ENCODE results near the gene LSAMP. TPM values are rescaled to one million over a fixed set of nuclear protein-coding genes. Genes with fewer than 3 reads are reported as not detected.

The LSAMP gene
- total RNA-seq, 1 experiment from 2014 or later: 0.15 TPM

GRCh38 chr3:116069024-116069423 is 376.3 kb downstream of the LSAMP start:
- H3K27ac ChIP-seq (ENCODE audit: low read length): no peak overlapping the region
- intact Hi-C loops (cut with micrococcal nuclease): no loop called here
- H3K4me2 ChIP-seq (ENCODE audit: low read length): no peak overlapping the region
- no peak overlapping the region for H3K9ac ChIP-seq (ENCODE audit: low read length)
- no peaks in the 10 kb centered on the region for H3K27me3 ChIP-seq (ENCODE audit: low read length)
- ChIA-PET CTCF (no interaction called here), POLR2A (ENCODE audit: unreplicated experiment) (interaction anchor here (0.6 kb wide), 1 partner anchor 9 kb away, joined by 5 read pairs; no protein-coding TSS in a partner anchor)
- no peak for ATAC-seq
- H3K36me3 ChIP-seq (ENCODE audit: low read depth, low read length): no peaks in the 10 kb centered on the region
- H3F3A ChIP-seq (ENCODE audit: low read length, unreplicated experiment): no peaks in the 10 kb centered on the region
- H2AFZ ChIP-seq (ENCODE audit: low read length): no peak overlapping the region
- no TSS peak for BruUV-seq (replicated peaks)
- H3K9me2 ChIP-seq (replicated peaks; ENCODE audit: low read length): no peaks in the 10 kb centered on the region
- no peaks in the 10 kb centered on the region for H3K9me3 ChIP-seq (ENCODE audit: low read length)
- TF ChIP-seq, protein P1, sequence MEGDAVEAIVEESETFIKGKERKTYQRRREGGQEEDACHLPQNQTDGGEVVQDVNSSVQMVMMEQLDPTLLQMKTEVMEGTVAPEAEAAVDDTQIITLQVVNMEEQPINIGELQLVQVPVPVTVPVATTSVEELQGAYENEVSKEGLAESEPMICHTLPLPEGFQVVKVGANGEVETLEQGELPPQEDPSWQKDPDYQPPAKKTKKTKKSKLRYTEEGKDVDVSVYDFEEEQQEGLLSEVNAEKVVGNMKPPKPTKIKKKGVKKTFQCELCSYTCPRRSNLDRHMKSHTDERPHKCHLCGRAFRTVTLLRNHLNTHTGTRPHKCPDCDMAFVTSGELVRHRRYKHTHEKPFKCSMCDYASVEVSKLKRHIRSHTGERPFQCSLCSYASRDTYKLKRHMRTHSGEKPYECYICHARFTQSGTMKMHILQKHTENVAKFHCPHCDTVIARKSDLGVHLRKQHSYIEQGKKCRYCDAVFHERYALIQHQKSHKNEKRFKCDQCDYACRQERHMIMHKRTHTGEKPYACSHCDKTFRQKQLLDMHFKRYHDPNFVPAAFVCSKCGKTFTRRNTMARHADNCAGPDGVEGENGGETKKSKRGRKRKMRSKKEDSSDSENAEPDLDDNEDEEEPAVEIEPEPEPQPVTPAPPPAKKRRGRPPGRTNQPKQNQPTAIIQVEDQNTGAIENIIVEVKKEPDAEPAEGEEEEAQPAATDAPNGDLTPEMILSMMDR (conservative IDR thresholded peaks at IDR 0.05; ENCODE audit: low read depth, low read length): no peak
- TF ChIP-seq EZH2 (IDR thresholded peaks at IDR 0.05; ENCODE audit: low read length, unreplicated experiment): no peak
- TF ChIP-seq EZH2phosphoT487 (IDR thresholded peaks at IDR 0.05; ENCODE audit: borderline replicate concordance, low read length): no peak
- no peaks in the 10 kb centered on the region for H4K20me1 ChIP-seq (ENCODE audit: low read length)
- no peak for DNase-seq
- no peak overlapping the region for H3K4me3 ChIP-seq (ENCODE audit: low read length)
- H3K79me2 ChIP-seq (ENCODE audit: low read length): no peaks in the 10 kb centered on the region
- no peaks in the 10 kb centered on the region for H3K4me1 ChIP-seq (ENCODE audit: insufficient read depth, low read length)

DNA sequence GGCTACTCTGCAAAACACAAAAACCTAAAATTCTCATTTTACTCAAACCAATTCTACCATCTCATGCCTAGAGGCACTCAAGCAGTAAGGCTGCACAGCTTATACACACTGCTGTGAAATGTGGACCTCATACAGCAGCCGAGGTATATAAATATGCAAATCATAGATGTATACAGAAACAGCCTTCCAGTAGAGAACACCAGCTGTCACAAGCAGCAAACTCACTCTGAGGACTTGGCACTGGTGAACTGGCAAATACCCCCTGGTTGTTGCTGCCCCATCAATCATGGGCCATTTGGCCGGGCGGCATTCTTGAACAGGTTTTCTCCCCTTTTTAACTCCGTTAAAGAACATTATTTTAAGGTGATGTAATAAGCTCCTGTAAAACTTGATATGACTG is 378.0 kb downstream of the LSAMP start:
- ChIA-PET POLR2A (ENCODE audit: unreplicated experiment) (no interaction called here), CTCF (no interaction called here)
- no peaks in the 10 kb centered on the region for H3K79me2 ChIP-seq (ENCODE audit: low read length)
- no peaks in the 10 kb centered on the region for H3K27me3 ChIP-seq (ENCODE audit: low read length)
- H3K27ac ChIP-seq (ENCODE audit: low read length): no peak overlapping the region
- ATAC-seq (no peak), DNase-seq (no peak)
- H3K4me1 ChIP-seq (ENCODE audit: insufficient read depth, low read length): no peaks in the 10 kb centered on the region
- no peak for TF ChIP-seq EZH2 (IDR thresholded peaks at IDR 0.05; ENCODE audit: low read length, unreplicated experiment)
- TF ChIP-seq, protein P1 (conservative IDR thresholded peaks at IDR 0.05; ENCODE audit: low read depth, low read length): no peak
- TF ChIP-seq EZH2phosphoT487 (IDR thresholded peaks at IDR 0.05; ENCODE audit: borderline replicate concordance, low read length): no peak
- H3K9me3 ChIP-seq (ENCODE audit: low read length): no peaks in the 10 kb centered on the region
- no peak overlapping the region for H3K4me3 ChIP-seq (ENCODE audit: low read length)
- H3K9me2 ChIP-seq (replicated peaks; ENCODE audit: low read length): no peaks in the 10 kb centered on the region
- no peaks in the 10 kb centered on the region for H3F3A ChIP-seq (ENCODE audit: low read length, unreplicated experiment)
- H3K9ac ChIP-seq (ENCODE audit: low read length): no peak overlapping the region
- intact Hi-C loops (cut with micrococcal nuclease): no loop called here
- H3K36me3 ChIP-seq (ENCODE audit: low read depth, low read length): no peaks in the 10 kb centered on the region
- BruUV-seq (replicated peaks): no TSS peak
- H3K4me2 ChIP-seq (ENCODE audit: low read length): no peak overlapping the region
- H4K20me1 ChIP-seq (ENCODE audit: low read length): no peaks in the 10 kb centered on the region
- no peak overlapping the region for H2AFZ ChIP-seq (ENCODE audit: low read length)

DNA sequence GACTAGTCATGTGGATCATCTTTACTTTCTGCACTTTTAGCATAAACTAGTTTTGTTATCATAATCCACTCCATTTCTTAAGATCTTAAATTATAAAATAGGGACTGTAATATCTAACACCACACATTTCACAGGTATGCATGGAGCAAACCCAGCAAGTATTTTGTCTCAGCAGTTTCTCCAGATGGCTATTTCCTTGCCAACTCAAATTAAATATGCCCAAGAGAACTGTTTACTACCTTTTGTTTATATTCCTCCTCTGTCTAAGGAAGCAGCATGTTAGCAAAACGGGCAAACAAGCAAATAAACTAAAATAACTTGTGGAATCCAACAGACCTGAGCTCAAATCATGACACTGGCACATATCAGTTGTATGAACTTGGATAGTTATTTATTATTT is 379.8 kb downstream of the LSAMP start:
- Histone ChIP-seq H3K79me2 (ENCODE audit: low read length) (no peaks in the 10 kb centered on the region), H3K4me1 (ENCODE audit: insufficient read depth, low read length) (no peaks in the 10 kb centered on the region), H3K27me3 (ENCODE audit: low read length) (no peaks in the 10 kb centered on the region), H3K27ac (ENCODE audit: low read length) (no peak overlapping the region), H3K9ac (ENCODE audit: low read length) (no peak overlapping the region), H3K4me3 (ENCODE audit: low read length) (no peak overlapping the region), H3K9me3 (ENCODE audit: low read length) (no peaks in the 10 kb centered on the region), H3K9me2 (replicated peaks; ENCODE audit: low read length) (no peaks in the 10 kb centered on the region), H4K20me1 (ENCODE audit: low read length) (no peaks in the 10 kb centered on the region), H3K36me3 (ENCODE audit: low read depth, low read length) (no peaks in the 10 kb centered on the region), H3K4me2 (ENCODE audit: low read length) (no peak overlapping the region), H2AFZ (ENCODE audit: low read length) (no peak overlapping the region), H3F3A (ENCODE audit: low read length, unreplicated experiment) (no peaks in the 10 kb centered on the region)
- ChIA-PET CTCF (no interaction called here), POLR2A (ENCODE audit: unreplicated experiment) (no interaction called here)
- DNase-seq: no peak
- TF ChIP-seq EZH2 (IDR thresholded peaks at IDR 0.05; ENCODE audit: low read length, unreplicated experiment) (no peak), EZH2phosphoT487 (IDR thresholded peaks at IDR 0.05; ENCODE audit: borderline replicate concordance, low read length) (no peak)
- TF ChIP-seq, protein P1 (conservative IDR thresholded peaks at IDR 0.05; ENCODE audit: low read depth, low read length): no peak
- intact Hi-C loops (cut with micrococcal nuclease): no loop called here
- no peak for ATAC-seq
- no TSS peak for BruUV-seq (replicated peaks)

Measured in PC-3 (cell line).